Dendritic cell treated with granulocyte-macrophage colony-stimulating factor and Interleukin-4, amounts not matched to agents 40 ng/mL and 50 ng/mL, for 4 days (primary cell): ENCODE data around the gene PANX3.
"Not testable (repeated sequence)": the region's sequence is repeated elsewhere in the genome, so short reads cannot be mapped to it uniquely, and the experiment has no call there.

Experiments
- H3K27ac Mint-ChIP-seq: one replicate; pipeline ENCODE4 v1.8.0; 2022; ENCODE audit warnings: mild to moderate bottlenecking, mixed read lengths
- H3K27me3 Mint-ChIP-seq: one replicate; pipeline ENCODE4 v1.8.0; 2022; ENCODE audit warnings: mild to moderate bottlenecking, mixed read lengths
- H3K36me3 Mint-ChIP-seq: one replicate; pipeline ENCODE4 v1.8.0; 2022; ENCODE audit warnings: low read depth, mixed read lengths
- H3K4me1 Mint-ChIP-seq: one replicate; pipeline ENCODE4 v1.8.0; 2022; ENCODE audit warnings: low read depth, mixed read lengths
- H3K4me3 Mint-ChIP-seq: one replicate; pipeline ENCODE4 v1.8.0; 2022; ENCODE audit warnings: mild to moderate bottlenecking, moderate library complexity, mixed read lengths
- H3K9me3 Mint-ChIP-seq: one replicate; pipeline ENCODE4 v1.8.0; 2022; ENCODE audit warnings: mixed read lengths
- intact Hi-C: fragments of 100-400 bp; cut with micrococcal nuclease; formaldehyde crosslinking; loops from one replicate; pipeline ENCODE4 v1.15.0; 2022

Gene PANX3

GRCh38 chr11:124600621-124601320 is 10.5 kb upstream of the PANX3 start:
- H3K4me1 Mint-ChIP-seq, result peaks cover 7% of the 10 kb centered on the region
- intact Hi-C loops, result no loop called here
- no peaks in the 10 kb centered on the region for H3K36me3 Mint-ChIP-seq
- H3K27me3 Mint-ChIP-seq, result peaks cover 12% of the 10 kb centered on the region
- no peak overlapping the region for H3K4me3 Mint-ChIP-seq
- H3K27ac Mint-ChIP-seq, result no peak overlapping the region
- H3K9me3 Mint-ChIP-seq, result no peaks in the 10 kb centered on the region

GRCh38 chr11:124602193-124602592 is 9.0 kb upstream of the PANX3 start:
- H3K9me3 Mint-ChIP-seq, result no peaks in the 10 kb centered on the region
- H3K27me3 Mint-ChIP-seq, result peaks cover 8% of the 10 kb centered on the region
- H3K4me3 Mint-ChIP-seq, result no peak overlapping the region
- peaks cover 10% of the 10 kb centered on the region for H3K4me1 Mint-ChIP-seq
- intact Hi-C loops, result no loop called here
- H3K27ac Mint-ChIP-seq, result no peak overlapping the region
- H3K36me3 Mint-ChIP-seq, result no peaks in the 10 kb centered on the region

DNA sequence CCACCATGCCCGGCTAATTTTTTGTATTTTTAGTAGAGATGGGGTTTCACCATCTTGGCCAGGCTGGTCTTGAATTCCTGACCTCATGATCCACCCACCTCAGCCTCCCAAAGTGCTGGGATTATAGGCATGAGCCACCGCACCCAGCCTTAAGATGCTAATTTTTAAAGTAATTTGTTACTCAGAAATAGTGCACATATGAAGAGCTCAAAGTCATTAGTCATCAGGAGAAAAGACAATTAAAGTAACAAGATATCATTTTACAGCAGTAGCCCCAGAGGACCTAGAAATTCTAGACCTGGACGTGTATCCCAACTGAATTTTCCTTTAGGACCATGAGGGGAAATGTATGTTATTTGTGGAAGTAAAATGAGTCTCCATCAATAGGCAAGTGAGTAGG is 8.5 kb upstream of the PANX3 start:
- H3K27me3 Mint-ChIP-seq, H3K27ac Mint-ChIP-seq, H3K36me3 Mint-ChIP-seq, intact Hi-C loops, H3K4me3 Mint-ChIP-seq, H3K9me3 Mint-ChIP-seq: not testable (repeated sequence)
- peaks cover 10% of the 10 kb centered on the region for H3K4me1 Mint-ChIP-seq

DNA sequence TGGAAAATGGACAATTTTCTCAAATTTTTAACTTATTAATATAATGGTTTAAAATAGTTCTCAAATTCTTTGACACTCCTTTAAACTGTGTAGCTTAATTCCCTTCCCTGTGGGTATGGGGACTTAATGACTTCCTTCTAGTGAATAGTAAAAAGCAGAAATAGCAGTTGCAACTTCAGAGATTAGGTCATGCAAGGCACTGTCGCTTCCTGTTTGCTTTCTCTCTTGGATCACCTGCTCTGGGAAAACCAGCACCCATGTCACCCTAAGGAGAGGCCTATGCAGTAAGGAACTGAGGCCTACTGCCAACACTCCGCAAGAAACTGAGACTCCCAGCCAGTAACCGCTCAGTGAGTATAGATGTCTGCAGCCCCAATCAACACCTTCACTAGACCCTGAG is 5.5 kb upstream of the PANX3 start:
- H3K36me3 Mint-ChIP-seq, result no peaks in the 10 kb centered on the region
- no peak overlapping the region for H3K4me3 Mint-ChIP-seq
- intact Hi-C loops, result no loop called here
- H3K9me3 Mint-ChIP-seq, result no peaks in the 10 kb centered on the region
- peak overlapping the region; percentile 65 for H3K27ac Mint-ChIP-seq
- H3K4me1 Mint-ChIP-seq, result peaks cover 10% of the 10 kb centered on the region
- no peaks in the 10 kb centered on the region for H3K27me3 Mint-ChIP-seq

DNA sequence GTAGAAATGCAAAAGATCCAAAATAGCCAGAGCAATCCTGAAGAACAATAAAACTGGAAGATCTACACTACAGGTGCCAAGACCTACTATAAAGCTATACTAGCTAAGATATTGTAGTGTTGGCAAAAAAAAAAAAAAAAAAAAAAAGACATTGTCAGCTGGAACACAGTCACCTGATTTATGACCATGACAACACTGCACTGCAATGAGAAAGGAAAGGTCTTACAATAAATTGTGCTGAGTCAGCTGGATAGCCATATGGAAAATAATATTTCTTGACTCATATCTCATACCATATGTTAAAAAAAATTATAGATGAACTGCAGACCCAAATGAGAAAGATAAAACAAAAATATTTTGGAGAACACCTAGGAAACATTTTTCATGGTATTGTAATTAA is 3.1 kb upstream of the PANX3 start:
- Mint-ChIP-seq H3K36me3 (no peaks in the 10 kb centered on the region), H3K4me1 (peaks cover 10% of the 10 kb centered on the region), H3K27me3 (peaks cover 2% of the 10 kb centered on the region), H3K4me3 (no peak overlapping the region), H3K27ac (peak overlapping the region; percentile 12), H3K9me3 (no peaks in the 10 kb centered on the region)
- intact Hi-C loops, result no loop called here

DNA sequence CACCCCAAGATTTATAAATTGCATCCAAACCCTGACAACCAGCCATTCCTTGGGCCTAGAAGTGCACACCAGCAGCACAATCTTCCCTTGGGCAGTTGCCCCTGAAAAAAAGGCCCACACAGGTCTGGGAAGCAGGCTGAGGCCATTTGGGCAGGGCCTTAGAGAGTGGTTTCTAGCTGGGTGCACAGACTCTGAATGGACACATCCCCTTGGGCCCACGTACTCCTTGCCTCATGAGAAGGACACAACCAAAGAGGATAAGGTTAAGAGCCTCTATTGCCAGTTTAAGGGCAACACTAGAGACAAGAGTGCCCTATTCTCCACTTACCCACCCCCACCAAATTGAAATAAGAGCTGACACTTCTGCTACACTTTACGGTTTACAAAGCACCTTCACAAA is 933 bp upstream of the PANX3 start:
- H3K9me3 Mint-ChIP-seq, result no peaks in the 10 kb centered on the region
- H3K27ac Mint-ChIP-seq, result no peak overlapping the region
- H3K4me3 Mint-ChIP-seq, result no peak overlapping the region
- peaks cover 13% of the 10 kb centered on the region for H3K27me3 Mint-ChIP-seq
- H3K36me3 Mint-ChIP-seq, result no peaks in the 10 kb centered on the region
- intact Hi-C loops, result no loop called here
- peaks cover 7% of the 10 kb centered on the region for H3K4me1 Mint-ChIP-seq

DNA sequence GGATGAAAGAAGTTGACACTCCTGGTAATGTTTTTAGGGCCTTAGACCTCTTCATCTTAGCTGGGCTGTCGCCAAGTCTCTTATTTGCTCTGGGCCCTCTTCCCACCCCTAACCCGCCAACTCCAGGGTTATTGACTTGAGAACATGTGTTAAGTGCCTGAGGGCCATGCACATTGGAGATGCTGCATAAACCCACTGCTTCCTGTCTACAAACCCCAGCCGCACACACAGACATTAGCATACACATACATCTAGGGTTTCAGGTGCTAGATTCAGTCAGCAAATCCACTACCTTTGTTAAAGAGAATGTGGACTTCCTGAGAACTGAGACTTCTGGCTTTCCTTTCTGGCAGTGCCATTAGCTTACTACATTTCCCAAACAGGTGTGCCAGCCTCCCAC is 817 bp downstream of the PANX3 start:
- no peak overlapping the region for H3K4me3 Mint-ChIP-seq
- intact Hi-C loops, result no loop called here

GRCh38 chr11:124612567-124613246 is 1.5 kb downstream of the PANX3 start:
- Mint-ChIP-seq H3K36me3 (no peaks in the 10 kb centered on the region), H3K4me3 (no peak overlapping the region), H3K9me3 (no peaks in the 10 kb centered on the region), H3K27me3 (peaks cover 15% of the 10 kb centered on the region), H3K27ac (no peak overlapping the region), H3K4me1 (no peaks in the 10 kb centered on the region)
- intact Hi-C loops, result no loop called here

More for the DNA sequence above, 817 bp downstream of the PANX3 start:
- no peak overlapping the region for H3K27ac Mint-ChIP-seq
- no peaks in the 10 kb centered on the region for H3K36me3 Mint-ChIP-seq
- H3K4me1 Mint-ChIP-seq, result no peaks in the 10 kb centered on the region
- no peaks in the 10 kb centered on the region for H3K9me3 Mint-ChIP-seq
- H3K27me3 Mint-ChIP-seq, result peaks cover 14% of the 10 kb centered on the region

DNA sequence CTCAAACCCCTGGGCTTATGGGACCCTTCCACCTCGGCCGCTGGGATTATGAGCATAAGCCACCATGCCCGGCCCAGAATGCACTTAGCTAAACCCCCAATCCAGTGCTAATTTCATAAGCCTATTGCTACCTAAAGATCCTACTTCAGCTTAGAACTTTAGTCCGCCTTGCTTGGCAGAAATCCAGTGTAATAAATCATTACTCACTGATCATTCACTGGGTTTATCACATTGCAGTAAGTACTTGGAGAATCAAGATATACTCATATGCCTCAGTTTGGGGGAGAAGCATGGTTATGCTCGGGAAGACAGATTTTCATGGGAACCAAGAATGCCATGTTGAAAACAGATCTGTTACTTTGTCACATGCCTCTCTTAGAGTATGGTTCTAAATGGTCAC is 7.6 kb downstream of the PANX3 start:
- intact Hi-C loops, result no loop called here
- H3K9me3 Mint-ChIP-seq, result no peaks in the 10 kb centered on the region
- H3K4me3 Mint-ChIP-seq, result no peak overlapping the region
- H3K27me3 Mint-ChIP-seq, result peaks cover 19% of the 10 kb centered on the region
- H3K36me3 Mint-ChIP-seq, result peaks cover 10% of the 10 kb centered on the region
- H3K27ac Mint-ChIP-seq, result no peak overlapping the region
- H3K4me1 Mint-ChIP-seq, result peaks cover 12% of the 10 kb centered on the region

DNA sequence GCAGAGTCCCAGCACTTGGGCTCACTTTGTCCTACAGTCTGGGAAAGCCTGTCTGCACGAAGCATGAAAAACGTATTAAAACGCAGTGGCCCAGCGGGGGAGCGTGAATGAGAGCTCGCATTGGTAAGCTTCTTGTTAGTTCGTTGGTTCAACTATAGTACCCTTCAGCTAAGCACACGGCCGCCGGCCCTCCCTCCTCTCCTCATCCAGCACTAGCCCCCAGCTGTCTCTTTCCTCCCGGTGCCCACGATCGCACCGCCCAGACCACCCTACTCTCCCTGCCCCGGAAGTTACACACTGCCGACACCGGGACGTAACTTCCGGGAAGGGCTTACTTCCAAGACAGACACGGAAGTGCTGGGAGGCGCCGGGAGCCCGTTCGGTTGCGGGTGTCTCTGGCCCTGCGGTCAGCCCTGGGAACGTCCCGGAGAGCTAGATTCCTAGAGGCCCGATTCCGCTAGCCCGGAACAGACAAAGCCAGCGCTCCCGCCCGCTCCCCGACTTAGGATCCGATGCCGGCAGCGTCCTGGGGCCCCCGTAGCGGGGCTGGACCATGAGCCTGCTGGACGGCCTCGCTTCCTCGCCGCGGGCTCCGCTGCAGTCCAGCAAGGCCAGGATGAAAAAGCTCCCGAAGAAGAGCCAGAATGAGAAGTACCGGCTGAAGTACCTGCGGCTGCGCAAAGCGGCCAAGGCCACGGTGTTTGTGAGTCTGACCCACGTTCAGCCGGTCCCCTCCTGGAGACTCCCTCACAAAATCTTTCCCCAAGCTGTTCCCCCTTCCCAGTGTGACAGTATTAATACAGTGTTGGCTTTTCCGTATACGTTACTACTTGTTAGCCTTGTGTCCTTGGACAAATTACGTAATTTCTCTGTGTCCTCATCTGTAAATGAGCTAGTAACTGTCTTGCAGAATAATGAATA is 11.6 kb downstream of the PANX3 start, which contains the start of gene TBRG1:
TBRG1 (plus strand) TSS at position 334 of the 921 bp plus-strand sequence; CDS start at position 554, 220 bp downstream.
- peaks cover 35% of the 10 kb centered on the region for H3K4me1 Mint-ChIP-seq
- H3K36me3 Mint-ChIP-seq, result peaks cover 41% of the 10 kb centered on the region
- H3K27ac Mint-ChIP-seq, result peak within 1 kb of the TSS; percentile 97
- intact Hi-C loops, result loop anchor here (5.0 kb wide), 1 partner anchor 490 kb away; the partner anchor contains the start of gene TMEM218
- peaks cover 11% of the 10 kb centered on the region for H3K27me3 Mint-ChIP-seq
- H3K4me3 Mint-ChIP-seq, result peak within 1 kb of the TSS; percentile 94
- no peaks in the 10 kb centered on the region for H3K9me3 Mint-ChIP-seq

DNA sequence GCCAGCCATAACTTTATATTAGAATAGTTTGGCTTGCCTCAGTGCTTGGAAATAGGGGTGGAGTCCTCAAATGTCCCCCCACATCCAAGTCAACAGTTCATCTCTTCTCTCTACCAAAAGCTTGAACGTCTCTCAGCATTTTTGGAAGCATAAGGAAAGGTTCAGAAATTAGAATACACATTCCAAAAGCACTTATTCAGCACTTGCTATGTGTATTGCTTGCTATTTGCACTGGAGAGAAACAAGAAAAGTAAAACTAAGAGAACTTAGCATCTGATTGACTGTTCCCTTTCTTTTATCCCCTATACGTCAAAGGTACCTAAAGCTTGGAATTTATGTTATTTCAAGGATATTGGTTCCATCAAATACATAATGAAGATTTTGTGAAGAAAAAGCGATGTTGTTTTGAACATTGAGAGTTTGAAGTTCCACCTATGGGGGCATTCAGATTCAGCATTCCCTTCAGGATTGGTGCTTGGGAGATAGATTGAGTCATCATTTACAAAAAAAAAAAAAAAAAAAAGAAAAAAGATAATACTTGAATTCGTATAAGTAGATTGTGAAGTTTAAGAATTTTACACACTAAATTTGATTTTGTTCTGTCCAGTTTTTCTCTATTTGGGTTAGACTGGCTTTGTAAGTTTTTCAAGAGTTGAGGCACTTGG is 12.8 kb downstream of the PANX3 start:
- intact Hi-C loops, result loop anchor here (5.0 kb wide), 1 partner anchor 488 kb away; the partner anchor contains the start of gene TMEM218
- peaks cover 11% of the 10 kb centered on the region for H3K27me3 Mint-ChIP-seq
- H3K27ac Mint-ChIP-seq, result no peak overlapping the region
- H3K4me3 Mint-ChIP-seq, result peak overlapping the region; percentile 94
- no peaks in the 10 kb centered on the region for H3K9me3 Mint-ChIP-seq
- H3K36me3 Mint-ChIP-seq, result peaks cover 50% of the 10 kb centered on the region
- H3K4me1 Mint-ChIP-seq, result peaks cover 35% of the 10 kb centered on the region

- Mint-ChIP-seq H3K36me3 (peaks cover 65% of the 10 kb centered on the region), H3K4me1 (peaks cover 35% of the 10 kb centered on the region), H3K9me3 (no peaks in the 10 kb centered on the region), H3K4me3 (no peak overlapping the region), H3K27me3 (peaks cover 4% of the 10 kb centered on the region), H3K27ac (peak overlapping the region; percentile 40)
- intact Hi-C loops, result no loop called here
These were observed 14.4 kb downstream of the PANX3 start for GRCh38 chr11:124625504-124626168.

DNA sequence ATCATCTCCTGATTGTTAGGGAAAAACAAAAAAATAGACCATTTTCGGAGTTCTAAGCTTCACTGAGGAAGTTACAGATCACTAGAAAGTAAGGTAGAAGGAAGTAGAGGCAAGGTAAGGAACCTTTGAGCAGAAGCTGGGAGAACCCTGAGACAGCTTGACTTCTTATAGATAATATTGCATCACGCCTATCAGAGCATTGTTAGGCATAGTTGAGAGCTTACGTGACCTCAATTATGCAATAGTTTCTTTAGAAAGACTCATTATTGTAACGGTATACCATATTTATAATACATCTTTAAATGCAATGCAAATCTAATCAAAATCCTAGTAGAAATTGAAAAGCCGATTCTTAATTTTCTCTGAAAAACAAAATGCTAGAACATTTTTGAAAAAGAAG is 16.3 kb downstream of the PANX3 start:
- H3K27ac Mint-ChIP-seq, result no peak overlapping the region
- no peaks in the 10 kb centered on the region for H3K9me3 Mint-ChIP-seq
- intact Hi-C loops, result no loop called here
- H3K36me3 Mint-ChIP-seq, result peaks cover 81% of the 10 kb centered on the region
- no peak overlapping the region for H3K4me3 Mint-ChIP-seq
- no peaks in the 10 kb centered on the region for H3K27me3 Mint-ChIP-seq
- peaks cover 30% of the 10 kb centered on the region for H3K4me1 Mint-ChIP-seq
